Measurements from ENCODE around the gene WNT10A. TPM values are rescaled to one million over a fixed set of nuclear protein-coding genes. Genes with fewer than 3 reads are reported as not detected.

The WNT10A gene
- total and polyA plus RNA-seq, 9 of the 15 experiments (the other 6 are each of a cell fraction or from before 2014, with no cell fraction given): not detected

DNA sequence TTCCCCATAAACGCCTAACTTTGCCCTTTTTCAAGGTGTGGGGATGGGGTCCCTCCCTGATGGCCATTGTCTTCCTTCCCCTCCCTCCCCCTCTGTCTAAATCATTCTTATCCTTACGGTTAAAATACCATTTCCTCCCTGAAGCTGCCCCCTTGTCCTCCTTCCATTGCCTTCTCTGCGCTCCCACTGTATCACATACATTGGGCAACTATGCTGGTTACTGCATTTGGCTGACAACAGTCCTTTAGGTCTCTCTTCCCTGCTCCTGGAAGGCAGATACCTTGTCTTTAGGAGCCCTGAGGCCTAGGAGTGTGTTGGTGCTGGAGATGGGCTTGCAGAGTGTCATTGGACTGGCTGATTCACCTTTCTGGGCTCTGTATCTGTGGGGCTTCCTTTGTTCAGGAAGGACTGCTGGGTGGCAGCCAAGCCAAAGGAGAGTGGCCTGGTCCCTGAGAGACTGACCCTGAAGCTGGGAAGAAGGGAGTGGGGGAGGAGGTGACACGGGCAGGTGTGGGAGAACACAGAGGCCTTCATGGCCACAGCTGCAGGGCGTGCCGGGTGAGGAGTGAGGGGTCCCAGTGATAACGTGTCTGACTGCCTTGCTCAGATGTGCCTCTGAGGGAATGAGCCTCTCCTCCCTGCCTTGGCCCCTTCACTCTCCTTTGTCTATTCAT, 18.9 kb upstream of the WNT10A start (continued):
- no peak for TF ChIP-seq L3MBTL2 (IDR thresholded peaks at IDR 0.05)
- TF ChIP-seq ZNF507 (tag; conservative IDR thresholded peaks at IDR 0.05): no peak
- no peak for TF ChIP-seq CBFA2T3 (IDR thresholded peaks at IDR 0.05)
- TF ChIP-seq ZNF830 (CRISPR knock-in tag; IDR thresholded peaks at IDR 0.05): no peak
- TF ChIP-seq HNRNPUL1 (IDR thresholded peaks at IDR 0.05; ENCODE audit: low read length): no peak
- TF ChIP-seq IRF2 (CRISPR knock-in tag; IDR thresholded peaks at IDR 0.05): no peak

GRCh38 chr2:218863021-218863520, 17.6 kb upstream of the WNT10A start:
- Histone ChIP-seq H2AFZ (ENCODE audit: low read depth, low read length) (no peak overlapping the region), H3K36me3 (ENCODE audit: control insufficient read depth, insufficient read depth, low read length) (no peaks in the 10 kb centered on the region), H3K27ac (ENCODE audit: extremely low read depth, low read depth, low read length) (no peak overlapping the region), H3K4me2 (ENCODE audit: insufficient read depth, low read length) (no peak overlapping the region), H4K20me1 (replicated peaks; ENCODE audit: control insufficient read depth, insufficient read depth, low read length) (peaks cover 6% of the 10 kb centered on the region; the same call in 1 of the 2 replicates), H3K79me2 (ENCODE audit: control insufficient read depth, insufficient read depth, low read length) (no peaks in the 10 kb centered on the region), H3K4me3 (no peak overlapping the region), H3K27me3 (ENCODE audit: control insufficient read depth in 2 of 2, insufficient read depth in 2 of 2, low read length in 2 of 2) (peaks cover 0 to 31% of the 10 kb centered on the region in 2 experiments; a peak in 4 of 5 replicates), H3K9me3 (replicated peaks; ENCODE audit: control insufficient read depth, insufficient read depth, low read depth, low read length) (no peaks in the 10 kb centered on the region), H3K9ac (ENCODE audit: insufficient read depth in 1 of 2, low read depth in 2 of 2, low read length in 2 of 2) (no peak overlapping the region), H3K9me1 (ENCODE audit: control insufficient read depth, insufficient read depth, low read length) (no peaks in the 10 kb centered on the region), H3K4me1 (replicated peaks in 1 of 2; ENCODE audit: control insufficient read depth in 2 of 2, insufficient read depth in 2 of 2, low read length in 2 of 2) (peaks cover 3 to 15% of the 10 kb centered on the region in 2 experiments; a peak in 3 of 5 replicates)
- no TSS peak for BruUV-seq (replicated peaks)
- in situ Hi-C loops (cut with MboI) (no loop called here), intact Hi-C loops (cut with micrococcal nuclease) (no loop called here)
- ChIA-PET POLR2A (interaction anchor here (1.5 kb wide), 1 partner anchor 14 kb away, joined by 5 read pairs; no protein-coding TSS in a partner anchor), CTCF (ENCODE audit: low intra/inter-chr PET ratio) (no interaction called here)
- no peak for FAIRE-seq
- 0% methylated on average over 3 of the region's 3 CpGs for WGBS (ENCODE audit: insufficient coverage, low coverage, missing lambda C conversion rate)
- no peak for ATAC-seq
- DNase-seq (ENCODE audit: extremely low read depth in 1 of 4, low spot score in 3 of 4): no peak
- no peak for TF ChIP-seq PRPF4 (IDR thresholded peaks at IDR 0.05; ENCODE audit: insufficient read depth, low read depth, low read length, poor library complexity, severe bottlenecking)
- no peak for TF ChIP-seq THRAP3 (IDR thresholded peaks at IDR 0.05; ENCODE audit: borderline replicate concordance)
- TF ChIP-seq, protein P1, sequence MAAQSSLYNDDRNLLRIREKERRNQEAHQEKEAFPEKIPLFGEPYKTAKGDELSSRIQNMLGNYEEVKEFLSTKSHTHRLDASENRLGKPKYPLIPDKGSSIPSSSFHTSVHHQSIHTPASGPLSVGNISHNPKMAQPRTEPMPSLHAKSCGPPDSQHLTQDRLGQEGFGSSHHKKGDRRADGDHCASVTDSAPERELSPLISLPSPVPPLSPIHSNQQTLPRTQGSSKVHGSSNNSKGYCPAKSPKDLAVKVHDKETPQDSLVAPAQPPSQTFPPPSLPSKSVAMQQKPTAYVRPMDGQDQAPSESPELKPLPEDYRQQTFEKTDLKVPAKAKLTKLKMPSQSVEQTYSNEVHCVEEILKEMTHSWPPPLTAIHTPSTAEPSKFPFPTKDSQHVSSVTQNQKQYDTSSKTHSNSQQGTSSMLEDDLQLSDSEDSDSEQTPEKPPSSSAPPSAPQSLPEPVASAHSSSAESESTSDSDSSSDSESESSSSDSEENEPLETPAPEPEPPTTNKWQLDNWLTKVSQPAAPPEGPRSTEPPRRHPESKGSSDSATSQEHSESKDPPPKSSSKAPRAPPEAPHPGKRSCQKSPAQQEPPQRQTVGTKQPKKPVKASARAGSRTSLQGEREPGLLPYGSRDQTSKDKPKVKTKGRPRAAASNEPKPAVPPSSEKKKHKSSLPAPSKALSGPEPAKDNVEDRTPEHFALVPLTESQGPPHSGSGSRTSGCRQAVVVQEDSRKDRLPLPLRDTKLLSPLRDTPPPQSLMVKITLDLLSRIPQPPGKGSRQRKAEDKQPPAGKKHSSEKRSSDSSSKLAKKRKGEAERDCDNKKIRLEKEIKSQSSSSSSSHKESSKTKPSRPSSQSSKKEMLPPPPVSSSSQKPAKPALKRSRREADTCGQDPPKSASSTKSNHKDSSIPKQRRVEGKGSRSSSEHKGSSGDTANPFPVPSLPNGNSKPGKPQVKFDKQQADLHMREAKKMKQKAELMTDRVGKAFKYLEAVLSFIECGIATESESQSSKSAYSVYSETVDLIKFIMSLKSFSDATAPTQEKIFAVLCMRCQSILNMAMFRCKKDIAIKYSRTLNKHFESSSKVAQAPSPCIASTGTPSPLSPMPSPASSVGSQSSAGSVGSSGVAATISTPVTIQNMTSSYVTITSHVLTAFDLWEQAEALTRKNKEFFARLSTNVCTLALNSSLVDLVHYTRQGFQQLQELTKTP (IDR thresholded peaks at IDR 0.05; ENCODE audit: low read depth in 1 of 2, partially characterized antibody in 2 of 2): no peak
- TF ChIP-seq ZNF444 (CRISPR knock-in tag; IDR thresholded peaks at IDR 0.05): no peak
- TF ChIP-seq E2F3 (CRISPR knock-in tag; IDR thresholded peaks at IDR 0.05): no peak
- no peak for TF ChIP-seq GATAD2B (IDR thresholded peaks at IDR 0.05; ENCODE audit: borderline replicate concordance)
- no peak for TF ChIP-seq FOXJ2 (tag; IDR thresholded peaks at IDR 0.05)
- no peak for TF ChIP-seq ZNF12 (CRISPR knock-in tag; IDR thresholded peaks at IDR 0.05)
- no peak for TF ChIP-seq SNIP1 (IDR thresholded peaks at IDR 0.05; ENCODE audit: low read depth)
- no peak for TF ChIP-seq SUPT5H (IDR thresholded peaks at IDR 0.05)
- TF ChIP-seq, protein P2, sequence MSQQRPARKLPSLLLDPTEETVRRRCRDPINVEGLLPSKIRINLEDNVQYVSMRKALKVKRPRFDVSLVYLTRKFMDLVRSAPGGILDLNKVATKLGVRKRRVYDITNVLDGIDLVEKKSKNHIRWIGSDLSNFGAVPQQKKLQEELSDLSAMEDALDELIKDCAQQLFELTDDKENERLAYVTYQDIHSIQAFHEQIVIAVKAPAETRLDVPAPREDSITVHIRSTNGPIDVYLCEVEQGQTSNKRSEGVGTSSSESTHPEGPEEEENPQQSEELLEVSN (IDR thresholded peaks at IDR 0.05; ENCODE audit: borderline replicate concordance in 1 of 2, extremely low read depth in 1 of 2, insufficient read depth in 1 of 2, insufficient read length in 1 of 2, low read depth in 1 of 2, low read length in 1 of 2, poor library complexity in 1 of 2, severe bottlenecking in 1 of 2): no peak

Measured in K562 (cell line).